SK-N-SH (cell line): ENCODE measurements around the gene MED27. TPM values are rescaled to one million over a fixed set of nuclear protein-coding genes. Genes with fewer than 3 reads are reported as not detected.

Source experiments
- CTCF ChIA-PET: fragments of 300-600, 350-600 bp; formaldehyde crosslinking; extraction: SDS; loops from one replicate; lab custom pipeline; 2021; lab: Yijun Ruan, JAX
- POLR2A ChIA-PET: fragments of 350-600 bp; sonication (Branson Sonifier 250); formaldehyde crosslinking; extraction: SDS; loops from one replicate; lab custom pipeline; 2020; ENCODE audit warnings: antibody characterized with exemption, inconsistent platforms; lab: Yijun Ruan, JAX
- DNase-seq: peaks from one replicate; pipeline ENCODE4 v3.0.0; 2012
- H2AFZ ChIP-seq: fragments of 200-600 bp; sonication (generic); 2 replicates; pipeline ENCODE4 v1.8.1; 2016; ENCODE audit warnings: antibody characterized with exemption, mild to moderate bottlenecking, low read depth
- H3F3A ChIP-seq: fragments of 200-600 bp; sonication (generic); replicated peaks from 2 replicates; pipeline ENCODE3; 2016; ENCODE audit warnings: antibody characterized with exemption, mild to moderate bottlenecking; ENCODE audit not compliant: insufficient read depth
- H3K27ac ChIP-seq, 2 experiments: fragments of 200-500 bp in 1 of 2; fragments of 200-600 bp in 1 of 2; sonication (Bioruptor generic) in 1 of 2; sonication (generic), shearing (Covaris generic) in 1 of 2; 2 replicates each; pipeline versions ENCODE4 v1.5.1 to v1.6.1; 2014 to 2016; ENCODE audit warnings: low read depth in 2 of 2, inconsistent platforms in 1 of 2, low read length in 1 of 2, mild to moderate bottlenecking in 1 of 2, mixed read lengths in 1 of 2
- H3K27me3 ChIP-seq: fragments of 200-600 bp; sonication (generic), shearing (Covaris generic); 2 replicates; pipeline ENCODE4 v1.6.1; 2016; ENCODE audit warnings: mixed run types; ENCODE audit not compliant: insufficient read depth
- H3K36me3 ChIP-seq, 2 experiments: fragments of 200-500 bp in 1 of 2; fragments of 200-600 bp in 1 of 2; sonication (Bioruptor generic) in 1 of 2; sonication (generic) in 1 of 2; replicated peaks in 1 of 2; 2 replicates each; pipeline versions ENCODE3 to v1.5.1; 2014 to 2016; ENCODE audit warnings: low read length in 1 of 2, mild to moderate bottlenecking in 1 of 2; ENCODE audit not compliant: insufficient read depth in 2 of 2, control insufficient read depth in 1 of 2
- H3K4me1 ChIP-seq, 2 experiments: fragments of 200-500 bp in 1 of 2; fragments of 200-600 bp in 1 of 2; sonication (Bioruptor generic) in 1 of 2; sonication (generic), shearing (Covaris generic) in 1 of 2; 2 replicates each; pipeline versions ENCODE4 v1.5.1 to v1.6.1; 2014 to 2016; ENCODE audit warnings: low read depth in 1 of 2, low read length in 1 of 2, mixed run types in 1 of 2; ENCODE audit not compliant: insufficient read depth in 2 of 2, control insufficient read depth in 1 of 2
- H3K4me2 ChIP-seq: fragments of 200-600 bp; sonication (generic), shearing (Covaris generic); 2 replicates; pipeline ENCODE4 v1.6.1; 2017; ENCODE audit warnings: mixed run types
- H3K4me3 ChIP-seq, 2 experiments: fragments of 200-500 bp in 1 of 2; fragments of 200-600 bp in 1 of 2; sonication (Bioruptor generic) in 1 of 2; sonication (generic), shearing (Covaris generic) in 1 of 2; 2 replicates each; pipeline versions ENCODE4 v1.5.1 to v1.8.1; 2014 to 2016; ENCODE audit warnings: low read depth in 2 of 2, inconsistent platforms in 1 of 2, low read length in 1 of 2, mild to moderate bottlenecking in 1 of 2, mixed read lengths in 1 of 2, moderate library complexity in 1 of 2
- H3K79me2 ChIP-seq: fragments of 200-600 bp; sonication (generic); 2 replicates; pipeline ENCODE4 v1.8.1; 2017; ENCODE audit warnings: mild to moderate bottlenecking; ENCODE audit not compliant: insufficient read depth
- H3K9ac ChIP-seq: fragments of 200-600 bp; sonication (generic); 2 replicates; pipeline ENCODE4 v1.6.1; 2017; ENCODE audit warnings: mixed run types
- H3K9me2 ChIP-seq: fragments of 200-600 bp; sonication (generic); 2 replicates; pipeline ENCODE4 v1.6.1; 2017; ENCODE audit warnings: mixed run types
- H3K9me3 ChIP-seq: fragments of 200-600 bp; sonication (generic); 2 replicates; pipeline ENCODE4 v1.6.1; 2017; ENCODE audit warnings: mixed run types, mild to moderate bottlenecking, moderate library complexity
- H4K20me1 ChIP-seq: fragments of 200-600 bp; sonication (generic); 2 replicates; pipeline ENCODE4 v1.6.1; 2017; ENCODE audit warnings: mild to moderate bottlenecking, mixed run types; ENCODE audit not compliant: insufficient read depth
- CHD2 ChIP-seq: fragments of 150-350 bp; IDR thresholded peaks from 2 replicates; pipeline ENCODE4 v1.6.1; 2018; ENCODE audit warnings: low read length; ENCODE audit not compliant: partially characterized antibody
- JUND ChIP-seq: IDR thresholded peaks from 2 replicates; pipeline ENCODE4 v1.4.0; 2012
- MAX ChIP-seq: IDR thresholded peaks from 2 replicates; pipeline ENCODE4 v1.4.0; 2012; ENCODE audit warnings: low read depth
- REST ChIP-seq: IDR thresholded peaks from 2 replicates; pipeline ENCODE4 v1.6.1; 2012; ENCODE audit warnings: mild to moderate bottlenecking, low read depth, low read length, moderate library complexity
- SIN3A ChIP-seq: IDR thresholded peaks from 2 replicates; pipeline ENCODE4 v1.6.1; 2012; ENCODE audit warnings: low read depth, mild to moderate bottlenecking, low read length, moderate library complexity, borderline replicate concordance
- TAF1 ChIP-seq: IDR thresholded peaks from 2 replicates; pipeline ENCODE4 v1.6.1; 2012; ENCODE audit warnings: low read depth, mild to moderate bottlenecking, low read length, moderate library complexity, borderline replicate concordance
- TCF12 ChIP-seq: IDR thresholded peaks from 2 replicates; pipeline ENCODE4 v1.4.0; 2012
- USF1 ChIP-seq: IDR thresholded peaks from 2 replicates; pipeline ENCODE4 v1.4.0; 2012; ENCODE audit warnings: low read depth, borderline replicate concordance
- USF2 ChIP-seq: fragments of 150-350 bp; IDR thresholded peaks from 2 replicates; pipeline ENCODE4 v1.6.1; 2017; ENCODE audit warnings: antibody characterized with exemption, low read length, low read depth, borderline replicate concordance
- WGBS: methylation state at CpG from one replicate; pipeline ENCODE4 v1.1.6; 2017; ENCODE audit warnings: low lambda C conversion rate; 5-methylcytosine and 5-hydroxymethylcytosine counted together
- polyA plus RNA-seq, 3 experiments: library from polyadenylated mRNA; depleted of rRNA; stranded (reverse); fragments of >200 nt; gene quantifications; 2 replicates each; pipeline ENCODE4 v1.2.3, GENCODE V29; 2012
- TF ChIP-seq, protein P1 (sequence below): IDR thresholded peaks from 2 replicates; pipeline ENCODE4; 2012
- TF ChIP-seq, protein P2 (sequence below): fragments of 200-600 bp; sonication (generic); IDR thresholded peaks from 2 replicates; pipeline ENCODE4 v1.6.1; 2017; ENCODE audit warnings: antibody characterized with exemption, mild to moderate bottlenecking, moderate library complexity

Gene MED27
- polyA plus RNA-seq, 1 of the 3 experiments (the other 2 are of a cell fraction), result 35.0 TPM

DNA sequence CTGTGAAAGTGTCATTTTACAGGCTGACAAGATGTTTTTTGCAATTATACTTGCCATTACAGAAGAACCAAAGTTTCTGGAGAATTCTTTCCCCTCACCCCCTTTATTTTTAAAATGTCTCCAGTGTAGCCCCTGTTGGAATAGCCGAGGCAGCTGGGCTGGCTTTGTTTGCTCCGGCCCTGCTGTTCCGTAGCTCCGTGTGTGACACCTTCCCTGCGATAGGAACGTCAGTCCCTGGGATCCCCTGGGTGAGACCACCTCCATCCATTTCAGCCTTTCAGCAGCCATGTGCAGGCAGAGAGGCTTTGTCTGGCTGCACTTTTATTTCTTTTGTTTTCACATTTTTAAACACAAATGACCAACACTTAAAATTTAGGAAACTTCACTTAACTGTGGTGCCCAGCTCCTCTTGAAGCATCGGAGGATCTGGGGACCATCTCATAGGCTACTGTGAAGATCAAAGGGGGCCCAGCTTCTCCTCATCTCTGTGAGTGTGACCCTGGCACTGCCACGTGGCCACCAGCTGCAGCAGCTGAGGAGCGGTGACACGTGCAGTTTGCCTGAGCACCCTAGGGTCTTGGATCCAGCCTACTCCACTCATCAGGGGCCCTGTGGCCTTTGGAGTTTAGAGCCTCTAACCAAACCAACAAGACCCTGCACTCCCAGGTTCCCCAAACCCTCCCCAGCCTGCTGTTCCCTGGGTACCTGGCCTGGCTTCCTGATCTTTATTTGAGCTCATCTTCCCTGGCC is 214.0 kb downstream of the MED27 start (continued):
- no peak for TF ChIP-seq REST

DNA sequence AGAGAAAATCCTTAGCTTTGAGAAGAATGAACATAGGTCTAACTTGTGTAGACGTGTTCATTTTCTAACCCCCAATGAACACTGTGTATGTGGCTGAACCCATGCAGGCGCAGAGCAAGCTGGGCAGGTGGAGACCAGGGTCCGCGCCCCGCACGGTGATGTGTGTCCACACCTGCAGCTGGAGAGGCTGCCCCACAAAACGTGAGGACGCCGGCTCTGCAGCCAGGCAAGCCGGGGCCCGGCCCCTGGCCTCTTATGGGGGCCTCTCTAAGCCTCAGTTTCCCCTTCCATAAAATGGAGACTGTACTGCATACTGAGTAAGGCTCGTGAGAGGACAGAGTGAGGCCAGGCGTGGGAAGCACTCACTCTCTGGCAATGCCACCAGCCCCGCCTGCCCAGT is 215.1 kb downstream of the MED27 start:
- no peak overlapping the region for H3K27ac ChIP-seq
- ChIA-PET POLR2A (no interaction called here), CTCF (interaction anchor here (0.8 to 1.8 kb wide), 4 partner anchors 10 to 306 kb away, joined by 3 to 4 read pairs (median 3); no protein-coding TSS in a partner anchor)
- WGBS, result 97% methylated on average over 5 of the region's 14 CpGs
- no peak overlapping the region for H3K4me2 ChIP-seq
- H3K36me3 ChIP-seq, result peaks cover 0 to 13% of the 10 kb centered on the region in 2 experiments
- no peaks in the 10 kb centered on the region for H3K9me2 ChIP-seq
- TF ChIP-seq TCF12 (no peak), USF1 (no peak), SIN3A (no peak), TAF1 (no peak), CHD2 (no peak), JUND (no peak), MAX (no peak), USF2 (no peak)
- TF ChIP-seq, protein P1, sequence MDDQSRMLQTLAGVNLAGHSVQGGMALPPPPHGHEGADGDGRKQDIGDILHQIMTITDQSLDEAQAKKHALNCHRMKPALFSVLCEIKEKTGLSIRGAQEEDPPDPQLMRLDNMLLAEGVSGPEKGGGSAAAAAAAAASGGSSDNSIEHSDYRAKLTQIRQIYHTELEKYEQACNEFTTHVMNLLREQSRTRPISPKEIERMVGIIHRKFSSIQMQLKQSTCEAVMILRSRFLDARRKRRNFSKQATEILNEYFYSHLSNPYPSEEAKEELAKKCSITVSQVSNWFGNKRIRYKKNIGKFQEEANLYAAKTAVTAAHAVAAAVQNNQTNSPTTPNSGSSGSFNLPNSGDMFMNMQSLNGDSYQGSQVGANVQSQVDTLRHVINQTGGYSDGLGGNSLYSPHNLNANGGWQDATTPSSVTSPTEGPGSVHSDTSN, result no peak
- TF ChIP-seq, protein P2, sequence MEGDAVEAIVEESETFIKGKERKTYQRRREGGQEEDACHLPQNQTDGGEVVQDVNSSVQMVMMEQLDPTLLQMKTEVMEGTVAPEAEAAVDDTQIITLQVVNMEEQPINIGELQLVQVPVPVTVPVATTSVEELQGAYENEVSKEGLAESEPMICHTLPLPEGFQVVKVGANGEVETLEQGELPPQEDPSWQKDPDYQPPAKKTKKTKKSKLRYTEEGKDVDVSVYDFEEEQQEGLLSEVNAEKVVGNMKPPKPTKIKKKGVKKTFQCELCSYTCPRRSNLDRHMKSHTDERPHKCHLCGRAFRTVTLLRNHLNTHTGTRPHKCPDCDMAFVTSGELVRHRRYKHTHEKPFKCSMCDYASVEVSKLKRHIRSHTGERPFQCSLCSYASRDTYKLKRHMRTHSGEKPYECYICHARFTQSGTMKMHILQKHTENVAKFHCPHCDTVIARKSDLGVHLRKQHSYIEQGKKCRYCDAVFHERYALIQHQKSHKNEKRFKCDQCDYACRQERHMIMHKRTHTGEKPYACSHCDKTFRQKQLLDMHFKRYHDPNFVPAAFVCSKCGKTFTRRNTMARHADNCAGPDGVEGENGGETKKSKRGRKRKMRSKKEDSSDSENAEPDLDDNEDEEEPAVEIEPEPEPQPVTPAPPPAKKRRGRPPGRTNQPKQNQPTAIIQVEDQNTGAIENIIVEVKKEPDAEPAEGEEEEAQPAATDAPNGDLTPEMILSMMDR, result no peak
- H3K27me3 ChIP-seq, result no peaks in the 10 kb centered on the region
- no peaks in the 10 kb centered on the region for H3K79me2 ChIP-seq
- H3K4me3 ChIP-seq, result no peak overlapping the region
- no peak overlapping the region for H3K9ac ChIP-seq
- no peaks in the 10 kb centered on the region for H4K20me1 ChIP-seq
- H3K9me3 ChIP-seq, result no peaks in the 10 kb centered on the region
- H3K4me1 ChIP-seq, result peaks cover 0 to 22% of the 10 kb centered on the region in 2 experiments; a peak in 2 of 4 replicates
- no peak for DNase-seq
- no peak overlapping the region for H2AFZ ChIP-seq
- no peaks in the 10 kb centered on the region for H3F3A ChIP-seq
